GM21576 (cell line): ENCODE measurements around the gene NXPH4.

Experiments used
- ATAC-seq: cut with Tn5 transposase; IDR thresholded peaks from one replicate; pipeline ENCODE4 v1.9.1; 2021; ENCODE audit warnings: mild to moderate bottlenecking, moderate library complexity; ENCODE audit not compliant: unreplicated experiment

The NXPH4 gene

DNA sequence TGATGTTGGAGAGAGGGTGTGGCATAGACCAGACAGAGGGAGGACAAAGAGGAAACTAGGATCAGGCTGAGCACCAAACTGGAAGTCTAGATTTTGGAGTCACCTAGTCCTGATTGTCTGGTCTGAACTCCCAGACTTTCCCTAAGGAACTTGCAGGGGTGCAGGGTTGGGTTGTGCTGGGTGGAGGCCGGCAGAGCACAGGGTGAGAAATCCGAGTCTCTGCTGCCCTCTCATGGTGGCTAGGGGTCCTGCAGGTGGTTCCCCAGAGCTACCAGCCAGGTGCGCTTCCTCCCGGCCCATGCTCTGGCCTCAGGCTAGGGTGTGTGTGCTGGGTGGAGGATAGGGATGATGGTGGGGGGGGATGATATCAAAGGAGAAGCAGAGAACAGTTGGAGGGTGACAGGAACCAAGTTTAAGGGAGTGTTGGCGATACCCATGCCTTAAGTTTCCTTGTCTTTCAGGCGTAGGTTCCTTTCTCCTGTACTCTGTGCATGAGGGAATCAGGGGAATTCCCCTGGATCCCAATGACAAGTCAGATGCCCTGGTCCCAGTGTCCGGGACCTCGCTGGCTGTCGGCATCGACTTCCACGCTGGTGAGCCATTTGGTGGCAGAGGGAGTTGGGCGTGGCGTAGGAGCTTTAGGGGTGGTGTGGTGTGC lies 33.5 kb upstream of the NXPH4 start:
- peak; percentile 86 for ATAC-seq

DNA sequence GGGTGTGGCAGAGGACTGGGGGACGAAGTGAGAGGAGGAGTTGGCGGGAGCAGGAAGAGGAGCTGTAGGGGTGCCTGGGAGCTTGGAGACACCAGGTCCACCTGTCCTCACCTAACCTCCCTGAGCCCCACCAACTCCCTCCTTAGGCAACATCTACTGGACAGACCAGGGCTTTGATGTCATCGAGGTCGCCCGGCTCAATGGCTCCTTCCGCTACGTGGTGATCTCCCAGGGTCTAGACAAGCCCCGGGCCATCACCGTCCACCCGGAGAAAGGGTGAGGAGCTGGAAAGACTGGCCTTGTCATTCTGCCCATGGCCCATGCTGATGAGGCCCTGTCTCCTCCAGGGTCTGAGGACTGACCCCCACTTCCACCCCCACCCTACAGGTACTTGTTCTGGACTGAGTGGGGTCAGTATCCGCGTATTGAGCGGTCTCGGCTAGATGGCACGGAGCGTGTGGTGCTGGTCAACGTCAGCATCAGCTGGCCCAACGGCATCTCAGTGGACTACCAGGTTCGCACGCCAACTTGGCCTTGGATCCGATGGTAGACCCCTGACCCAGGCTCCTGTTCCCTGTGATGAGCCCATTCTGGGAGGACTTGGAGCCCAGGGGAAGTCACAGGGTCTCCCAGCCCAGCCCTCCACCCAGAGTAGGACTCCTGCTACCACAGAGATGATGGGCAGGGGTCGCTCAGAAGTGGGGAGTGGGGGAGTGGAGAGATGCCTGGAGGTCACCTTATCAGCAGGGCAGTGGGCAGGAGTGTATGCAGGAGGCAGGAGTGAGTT lies 32.5 kb upstream of the NXPH4 start:
- no peak for ATAC-seq

- ATAC-seq: no peak
These were observed 31.2 kb upstream of the NXPH4 start for GRCh38 chr12:57185403-57185802.

DNA sequence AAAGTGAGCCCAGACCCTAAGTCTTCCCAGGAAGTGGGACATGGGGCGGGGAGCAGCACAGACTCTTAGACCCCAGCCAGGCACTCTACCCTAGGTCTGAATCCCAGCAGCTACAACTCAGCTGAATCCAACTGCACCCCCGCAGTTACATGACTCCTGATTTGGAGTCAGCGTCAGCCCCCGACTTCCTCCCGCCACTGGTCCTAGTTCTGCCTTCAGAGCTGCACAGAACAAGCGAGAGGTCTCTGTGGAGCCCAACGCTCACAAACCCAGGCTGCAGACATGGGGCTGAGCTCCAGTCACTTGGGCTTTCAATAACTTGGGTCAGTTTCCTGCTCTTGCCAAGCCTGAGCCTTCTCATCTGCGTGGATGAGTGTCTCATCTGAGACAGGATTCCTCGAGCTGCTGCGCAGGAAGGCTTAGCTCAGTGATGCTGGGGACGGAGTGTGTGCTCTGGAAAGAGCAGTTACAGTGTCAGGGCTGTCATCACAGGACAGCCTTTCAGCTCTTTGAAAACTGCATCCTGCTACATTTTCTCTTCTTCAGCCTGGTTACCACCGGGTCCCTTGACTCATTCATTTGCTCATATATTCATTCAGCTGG lies 30.6 kb upstream of the NXPH4 start:
- ATAC-seq: no peak

DNA sequence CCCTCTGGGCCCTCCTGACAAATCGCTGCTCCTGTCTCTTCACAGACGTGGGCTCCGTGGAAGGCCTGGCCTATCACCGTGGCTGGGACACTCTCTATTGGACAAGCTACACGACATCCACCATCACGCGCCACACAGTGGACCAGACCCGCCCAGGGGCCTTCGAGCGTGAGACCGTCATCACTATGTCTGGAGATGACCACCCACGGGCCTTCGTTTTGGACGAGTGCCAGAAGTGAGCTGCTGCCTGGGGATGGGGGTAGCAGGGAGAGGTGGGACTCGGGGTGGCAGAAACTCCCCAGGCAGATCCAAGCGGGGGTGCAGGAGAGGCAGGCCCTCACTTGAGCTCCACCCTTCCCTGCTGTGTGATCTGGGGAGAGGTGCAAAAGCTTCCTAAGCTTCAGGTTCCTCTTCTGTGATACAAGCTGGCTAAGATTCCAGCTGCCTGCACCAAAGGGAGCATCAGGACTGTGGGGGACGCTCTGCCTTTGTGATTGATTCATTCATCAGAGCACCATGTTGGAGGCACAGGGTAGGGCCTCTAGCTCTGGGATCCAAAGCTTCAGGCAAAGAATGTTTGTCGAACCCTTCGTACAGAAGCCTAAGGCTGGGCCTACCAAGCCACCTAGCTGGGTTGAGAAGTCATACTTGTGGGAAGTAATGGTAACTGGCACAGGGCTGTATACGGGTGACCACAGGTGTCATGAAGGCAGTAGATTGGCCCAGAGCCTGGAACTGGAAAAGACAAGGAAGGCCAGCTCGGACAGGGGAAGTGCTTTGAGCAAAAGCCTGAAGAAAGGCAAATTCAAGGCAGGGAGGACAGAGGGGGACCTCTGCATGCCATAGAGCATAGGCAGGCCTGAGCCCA lies 29.1 kb upstream of the NXPH4 start:
- no peak for ATAC-seq

DNA sequence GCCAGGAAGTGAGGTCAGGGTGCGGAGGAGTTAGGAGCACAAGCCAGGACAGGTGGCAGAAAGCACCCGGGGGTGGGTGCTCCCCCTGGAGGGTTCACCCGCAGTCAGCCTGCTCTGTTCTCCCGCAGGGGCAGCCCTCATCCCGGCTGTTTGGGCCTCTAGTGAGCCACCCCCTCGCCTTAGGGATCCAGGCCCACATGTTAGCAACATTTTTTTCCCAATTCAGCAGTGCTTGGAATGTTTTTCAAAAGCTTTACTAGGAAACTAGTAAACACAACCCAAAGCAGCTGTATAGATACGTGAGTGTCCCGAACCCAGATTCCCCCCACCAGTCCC lies 28.5 kb upstream of the NXPH4 start:
- no peak for ATAC-seq

DNA sequence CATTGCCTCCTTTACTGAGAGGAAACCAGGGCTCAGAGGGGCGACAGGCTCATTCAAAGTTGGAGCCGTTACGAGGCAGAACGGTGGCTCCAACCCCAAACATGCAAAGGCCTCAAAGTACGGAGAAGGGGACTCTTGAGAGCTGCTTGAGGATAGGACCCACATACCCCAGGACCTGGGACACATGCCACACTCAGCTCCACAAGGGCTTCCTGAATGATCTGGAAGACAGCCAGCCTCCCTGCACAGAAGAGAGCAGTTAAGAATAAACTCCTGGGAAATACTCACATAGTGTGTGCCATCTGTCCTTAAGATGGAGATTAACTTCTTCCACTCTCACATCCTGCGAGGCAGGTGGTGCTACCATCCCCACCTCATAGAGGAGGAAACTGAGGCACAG lies 26.6 kb upstream of the NXPH4 start:
- no peak for ATAC-seq

- no peak for ATAC-seq
These were observed 25.8 kb upstream of the NXPH4 start for GRCh38 chr12:57190821-57191220.

DNA sequence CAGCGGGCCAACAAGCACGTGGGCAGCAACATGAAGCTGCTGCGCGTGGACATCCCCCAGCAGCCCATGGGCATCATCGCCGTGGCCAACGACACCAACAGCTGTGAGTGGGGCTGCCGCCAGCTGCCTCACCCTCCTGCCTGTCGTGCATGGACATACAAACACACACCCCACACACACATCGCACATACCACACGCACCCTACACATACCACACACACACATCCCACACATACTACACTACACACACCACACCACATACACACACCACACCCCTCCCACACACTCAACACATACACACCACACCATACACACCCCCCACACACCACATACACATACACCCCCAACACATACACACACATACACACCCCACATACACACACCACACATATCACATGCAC lies 25.2 kb upstream of the NXPH4 start:
- no peak for ATAC-seq

DNA sequence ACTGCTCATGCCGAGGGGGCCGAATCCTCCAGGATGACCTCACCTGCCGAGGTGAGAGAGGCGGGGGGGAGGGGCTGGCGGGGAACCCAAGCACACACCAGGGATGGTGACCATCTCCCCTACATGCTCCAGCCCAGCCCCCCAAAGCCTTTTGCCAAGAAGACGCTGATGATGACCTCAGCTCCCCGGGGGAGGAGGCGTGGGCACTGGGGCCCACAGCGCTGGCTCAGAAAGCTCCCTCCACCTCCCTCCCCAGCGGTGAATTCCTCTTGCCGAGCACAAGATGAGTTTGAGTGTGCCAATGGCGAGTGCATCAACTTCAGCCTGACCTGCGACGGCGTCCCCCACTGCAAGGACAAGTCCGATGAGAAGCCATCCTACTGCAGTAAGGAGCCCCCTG lies 23.7 kb upstream of the NXPH4 start:
- no peak for ATAC-seq

DNA sequence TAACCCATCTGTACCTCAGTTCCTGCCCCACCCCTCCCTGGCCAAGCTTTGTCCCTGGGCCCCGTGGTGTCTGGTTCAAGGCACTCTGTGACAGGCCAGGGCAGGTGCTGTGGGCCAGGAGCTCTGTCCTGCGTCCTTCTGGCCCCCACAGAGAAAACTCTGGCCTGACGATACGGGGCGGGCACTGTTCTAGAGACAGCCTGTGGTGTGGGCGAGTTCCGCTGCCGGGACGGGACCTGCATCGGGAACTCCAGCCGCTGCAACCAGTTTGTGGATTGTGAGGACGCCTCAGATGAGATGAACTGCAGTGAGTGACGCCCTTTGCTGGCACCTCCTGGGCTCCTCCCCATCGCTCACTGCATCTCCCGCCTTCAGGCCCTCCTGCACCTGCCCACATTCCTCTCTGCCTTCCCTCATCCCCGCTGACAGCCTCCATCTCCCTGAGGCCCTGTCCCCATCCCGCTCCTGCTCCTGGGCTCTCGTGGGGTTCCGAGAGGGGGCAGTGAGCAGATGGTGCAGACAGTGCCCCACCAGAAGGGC lies 22.8 kb upstream of the NXPH4 start:
- no peak for ATAC-seq

- ATAC-seq: no peak
These were observed 22.3 kb upstream of the NXPH4 start for GRCh38 chr12:57194253-57194652.

GRCh38 chr12:57195186-57195585 lies 21.4 kb upstream of the NXPH4 start:
- no peak for ATAC-seq

- ATAC-seq: no peak
These were observed 20.8 kb upstream of the NXPH4 start for GRCh38 chr12:57195611-57196371.

GRCh38 chr12:57196439-57196838 lies 20.2 kb upstream of the NXPH4 start:
- ATAC-seq: no peak

DNA sequence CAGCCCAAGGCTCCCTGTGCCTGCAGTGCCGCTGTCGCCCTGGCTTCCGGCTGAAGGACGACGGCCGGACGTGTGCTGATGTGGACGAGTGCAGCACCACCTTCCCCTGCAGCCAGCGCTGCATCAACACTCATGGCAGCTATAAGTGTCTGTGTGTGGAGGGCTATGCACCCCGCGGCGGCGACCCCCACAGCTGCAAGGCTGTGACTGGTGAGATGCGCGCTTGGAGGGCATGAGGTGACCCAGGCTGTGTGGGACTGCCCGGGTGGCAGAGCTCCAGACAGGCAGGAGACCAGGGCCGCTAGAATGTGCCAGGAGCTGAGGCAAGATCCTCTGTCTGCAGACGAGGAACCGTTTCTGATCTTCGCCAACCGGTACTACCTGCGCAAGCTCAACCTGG lies 19.6 kb upstream of the NXPH4 start:
- no peak for ATAC-seq

DNA sequence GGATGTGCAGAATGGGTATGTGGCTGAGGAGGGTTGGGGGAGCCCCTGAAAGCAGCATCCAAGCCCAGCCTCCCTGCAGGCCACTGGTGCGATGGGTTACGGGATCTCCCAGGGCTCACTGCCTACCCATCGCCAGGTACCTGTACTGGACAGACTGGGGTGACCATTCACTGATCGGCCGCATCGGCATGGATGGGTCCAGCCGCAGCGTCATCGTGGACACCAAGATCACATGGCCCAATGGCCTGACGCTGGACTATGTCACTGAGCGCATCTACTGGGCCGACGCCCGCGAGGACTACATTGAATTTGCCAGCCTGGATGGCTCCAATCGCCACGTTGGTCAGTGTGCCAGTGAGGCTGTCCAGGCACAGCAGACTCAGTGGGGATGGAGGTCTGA lies 18.3 kb upstream of the NXPH4 start:
- no peak for ATAC-seq

GRCh38 chr12:57199191-57199590 lies 17.4 kb upstream of the NXPH4 start:
- ATAC-seq: no peak

GRCh38 chr12:57200497-57200896 lies 16.1 kb upstream of the NXPH4 start:
- ATAC-seq: no peak

DNA sequence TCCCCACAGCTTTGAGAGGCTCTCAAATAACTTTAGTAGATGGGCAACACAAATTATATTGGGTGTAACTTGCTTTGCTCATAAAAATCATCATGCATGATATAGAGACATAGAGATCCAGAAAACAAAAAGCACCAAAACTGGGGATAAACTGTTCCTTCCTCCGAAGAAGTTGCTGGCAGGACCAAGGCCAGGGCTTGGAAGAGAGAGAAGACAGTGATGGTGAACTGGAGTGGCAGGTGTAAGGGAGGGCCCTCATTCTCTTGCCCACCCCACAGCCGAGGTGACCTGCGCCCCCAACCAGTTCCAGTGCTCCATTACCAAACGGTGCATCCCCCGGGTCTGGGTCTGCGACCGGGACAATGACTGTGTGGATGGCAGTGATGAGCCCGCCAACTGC lies 15.4 kb upstream of the NXPH4 start:
- ATAC-seq: no peak
